Ovary (tissue), 3 donors: ENCODE data around the gene ZFP82.

Experiments
- EP300 ChIP-seq: sonication (generic); formaldehyde crosslinking; IDR thresholded peaks from one replicate; pipeline ENCODE4 v1.6.1; 2017; ENCODE audit warnings: antibody characterized with exemption
- POLR2A ChIP-seq: fragments of 450-650 bp; IDR thresholded peaks from one replicate; pipeline ENCODE4 v1.6.1; 2017; ENCODE audit warnings: antibody characterized with exemption, mild to moderate bottlenecking, moderate library complexity
- TF ChIP-seq, protein P1 (sequence below), 3 donors: fragments of 450-650 bp in 2 of 3; fragments of 200-600 bp in 1 of 3; IDR thresholded peaks; one replicate each; pipeline versions ENCODE4 v1.5.1 to v1.8.0; 2016 to 2022; ENCODE audit warnings: antibody characterized with exemption in 3 of 3, mild to moderate bottlenecking in 1 of 3
- donor health status: DM: no; HTN: no; CAD: no.

GRCh38 chr19:36436531-36436930 lies 18.1 kb upstream of the ZFP82 start:
- TF ChIP-seq, protein P1, sequence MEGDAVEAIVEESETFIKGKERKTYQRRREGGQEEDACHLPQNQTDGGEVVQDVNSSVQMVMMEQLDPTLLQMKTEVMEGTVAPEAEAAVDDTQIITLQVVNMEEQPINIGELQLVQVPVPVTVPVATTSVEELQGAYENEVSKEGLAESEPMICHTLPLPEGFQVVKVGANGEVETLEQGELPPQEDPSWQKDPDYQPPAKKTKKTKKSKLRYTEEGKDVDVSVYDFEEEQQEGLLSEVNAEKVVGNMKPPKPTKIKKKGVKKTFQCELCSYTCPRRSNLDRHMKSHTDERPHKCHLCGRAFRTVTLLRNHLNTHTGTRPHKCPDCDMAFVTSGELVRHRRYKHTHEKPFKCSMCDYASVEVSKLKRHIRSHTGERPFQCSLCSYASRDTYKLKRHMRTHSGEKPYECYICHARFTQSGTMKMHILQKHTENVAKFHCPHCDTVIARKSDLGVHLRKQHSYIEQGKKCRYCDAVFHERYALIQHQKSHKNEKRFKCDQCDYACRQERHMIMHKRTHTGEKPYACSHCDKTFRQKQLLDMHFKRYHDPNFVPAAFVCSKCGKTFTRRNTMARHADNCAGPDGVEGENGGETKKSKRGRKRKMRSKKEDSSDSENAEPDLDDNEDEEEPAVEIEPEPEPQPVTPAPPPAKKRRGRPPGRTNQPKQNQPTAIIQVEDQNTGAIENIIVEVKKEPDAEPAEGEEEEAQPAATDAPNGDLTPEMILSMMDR (IDR thresholded peaks at IDR 0.05), result no peak
- TF ChIP-seq POLR2A, result no peak
- no peak for TF ChIP-seq EP300
